Measurements from ENCODE around the gene DIPK1C.

DIPK1C gene

GRCh38 chr18:74486119-74486849 lies 29.2 kb upstream of the DIPK1C start:
- DNase-seq (ENCODE audit: insufficient read length, low spot score) (no peak), FAIRE-seq (no peak)

- no peak for FAIRE-seq
- no peak for DNase-seq (ENCODE audit: insufficient read length, low spot score)
Measured at GRCh38 chr18:74482697-74483096, 25.6 kb upstream of the DIPK1C start.

DNA sequence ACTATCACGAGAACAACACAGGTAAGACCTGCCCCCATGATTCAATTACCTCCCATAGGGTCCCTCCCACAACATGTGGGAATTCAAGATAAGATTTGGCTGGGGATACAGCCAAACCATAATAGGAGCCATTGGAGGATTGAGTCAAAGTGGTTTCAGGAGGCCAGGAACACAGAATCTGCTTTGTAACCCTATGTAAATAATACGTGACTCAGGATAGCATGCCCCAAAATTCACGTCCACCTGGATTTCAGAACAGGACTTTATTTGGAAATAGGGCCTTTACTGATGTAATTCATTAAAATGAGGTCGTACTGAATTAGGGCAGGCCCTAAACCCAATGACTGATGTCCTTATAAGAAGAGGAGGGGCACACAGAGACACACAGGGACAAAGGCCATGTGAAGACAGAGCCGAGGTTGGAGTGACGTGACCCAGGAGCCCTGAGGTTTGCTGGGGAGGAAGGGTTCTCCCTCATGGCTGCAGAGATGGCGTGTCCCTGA lies 23.1 kb upstream of the DIPK1C start:
- DNase-seq (ENCODE audit: insufficient read length, low spot score), result no peak
- no peak for FAIRE-seq

- no peak for DNase-seq (ENCODE audit: insufficient read length, low spot score)
- FAIRE-seq, result no peak
Measured at GRCh38 chr18:74479486-74480148, 22.5 kb upstream of the DIPK1C start.

- no peak for FAIRE-seq
Measured at GRCh38 chr18:74478880-74479279, 21.8 kb upstream of the DIPK1C start.

DNA sequence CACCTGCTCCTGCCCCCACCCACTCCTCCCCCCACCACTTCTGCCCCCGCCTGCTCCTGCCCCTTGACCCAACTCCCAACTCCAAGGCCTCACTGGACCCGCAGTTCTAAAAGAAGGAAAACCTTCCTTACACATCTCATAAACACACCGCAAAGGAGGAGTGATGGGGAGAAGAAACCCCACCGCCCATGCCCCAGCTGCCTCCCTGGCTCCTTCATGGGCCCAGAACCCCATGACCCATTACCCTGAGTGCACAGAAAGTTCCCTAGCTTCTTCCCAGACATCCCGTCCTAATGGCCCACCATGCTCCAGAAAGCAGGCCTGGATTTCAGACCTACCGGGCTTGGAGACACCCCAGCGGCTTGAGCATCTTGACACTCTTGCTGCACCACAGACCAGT lies 21.2 kb upstream of the DIPK1C start:
- FAIRE-seq (no peak), DNase-seq (ENCODE audit: insufficient read length, low spot score) (no peak)

More at GRCh38 chr18:74478880-74479279, 21.8 kb upstream of the DIPK1C start:
- DNase-seq (ENCODE audit: insufficient read length, low spot score), result no peak

DNA sequence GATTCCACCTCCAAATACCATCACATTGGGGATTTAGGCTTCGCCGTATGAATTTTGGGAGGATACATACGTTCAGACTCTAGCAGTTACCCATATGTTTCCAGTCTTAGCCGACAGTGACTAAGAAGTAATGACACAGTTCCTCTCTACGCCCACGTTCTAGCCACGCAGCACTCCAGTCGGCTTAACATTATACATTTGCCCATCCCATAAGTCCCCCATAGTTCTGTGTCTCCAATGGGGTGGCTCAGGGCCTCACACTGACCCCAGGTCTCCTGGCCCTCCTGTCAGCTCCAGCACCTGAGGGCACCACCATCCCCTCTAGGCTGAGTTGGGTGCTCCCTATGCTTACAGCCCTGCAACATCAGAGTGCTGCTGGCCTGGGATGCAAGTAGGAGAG lies 20.7 kb upstream of the DIPK1C start:
- FAIRE-seq, result no peak
- no peak for DNase-seq (ENCODE audit: insufficient read length, low spot score)

GRCh38 chr18:74476140-74476539 lies 19.0 kb upstream of the DIPK1C start:
- no peak for DNase-seq (ENCODE audit: insufficient read length, low spot score)
- no peak for FAIRE-seq

DNA sequence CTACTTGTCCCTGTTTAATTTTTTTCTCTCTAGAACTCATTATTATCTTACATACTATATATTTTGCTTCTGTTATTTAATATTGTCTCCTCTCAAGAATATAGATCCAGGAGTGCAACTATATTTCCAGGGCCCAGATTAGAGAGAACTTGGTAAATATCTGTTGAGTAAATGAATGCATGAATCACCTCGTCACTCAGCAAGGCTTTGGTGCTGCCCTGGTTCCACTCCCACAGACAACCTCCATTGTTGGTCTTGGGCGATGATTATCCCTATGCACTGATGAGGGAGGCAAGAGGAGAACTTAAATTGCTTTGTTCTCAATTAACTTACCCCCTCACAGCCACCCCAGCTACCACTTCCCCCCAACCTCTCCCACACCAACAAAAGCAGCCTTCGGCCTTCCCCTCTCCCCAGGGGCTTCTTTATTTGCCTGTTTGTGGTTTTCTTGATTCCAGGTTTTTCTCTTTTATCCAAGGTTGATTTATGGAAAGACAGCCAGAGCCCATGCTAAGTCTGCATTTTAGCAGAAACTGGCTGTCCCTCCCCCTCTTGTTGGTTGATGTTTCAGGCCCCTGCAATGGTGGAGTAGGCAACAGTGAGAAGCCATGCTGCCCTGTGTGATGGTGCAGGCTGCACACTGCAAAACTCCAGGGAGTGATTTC lies 17.0 kb upstream of the DIPK1C start:
- FAIRE-seq (no peak), DNase-seq (ENCODE audit: insufficient read length, low spot score) (no peak)

DNA sequence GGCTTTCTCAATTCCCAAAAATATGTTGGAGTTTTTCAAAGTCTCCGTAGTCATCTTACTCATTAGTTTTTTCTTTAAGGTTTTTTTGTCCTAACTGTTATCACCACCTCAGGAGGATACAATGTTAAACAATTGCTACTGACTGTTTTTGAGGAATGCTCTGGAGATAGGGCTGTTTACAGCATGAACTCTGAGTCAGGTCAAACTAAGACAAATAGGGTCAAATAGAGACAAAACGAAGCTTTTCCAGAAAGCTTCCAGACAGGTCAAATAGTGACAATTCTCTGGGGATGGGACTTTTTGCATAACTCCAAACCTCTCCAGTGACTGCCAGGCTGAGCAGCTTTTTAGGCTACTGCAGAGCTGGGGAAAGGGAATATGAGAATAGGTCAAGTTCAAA lies 15.2 kb upstream of the DIPK1C start:
- no peak for DNase-seq (ENCODE audit: insufficient read length, low spot score)
- FAIRE-seq, result no peak

GRCh38 chr18:74468547-74469061 lies 11.5 kb upstream of the DIPK1C start:
- no peak for DNase-seq (ENCODE audit: insufficient read length, low spot score)
- FAIRE-seq, result no peak

GRCh38 chr18:74465775-74466174 lies 8.7 kb upstream of the DIPK1C start:
- no peak for DNase-seq (ENCODE audit: insufficient read length, low spot score)
- FAIRE-seq, result no peak

- no peak for FAIRE-seq
- no peak for DNase-seq (ENCODE audit: insufficient read length, low spot score)
Measured at GRCh38 chr18:74463983-74464382, 6.9 kb upstream of the DIPK1C start.

GRCh38 chr18:74463254-74463653 lies 6.1 kb upstream of the DIPK1C start:
- DNase-seq (ENCODE audit: insufficient read length, low spot score), result no peak
- no peak for FAIRE-seq

DNA sequence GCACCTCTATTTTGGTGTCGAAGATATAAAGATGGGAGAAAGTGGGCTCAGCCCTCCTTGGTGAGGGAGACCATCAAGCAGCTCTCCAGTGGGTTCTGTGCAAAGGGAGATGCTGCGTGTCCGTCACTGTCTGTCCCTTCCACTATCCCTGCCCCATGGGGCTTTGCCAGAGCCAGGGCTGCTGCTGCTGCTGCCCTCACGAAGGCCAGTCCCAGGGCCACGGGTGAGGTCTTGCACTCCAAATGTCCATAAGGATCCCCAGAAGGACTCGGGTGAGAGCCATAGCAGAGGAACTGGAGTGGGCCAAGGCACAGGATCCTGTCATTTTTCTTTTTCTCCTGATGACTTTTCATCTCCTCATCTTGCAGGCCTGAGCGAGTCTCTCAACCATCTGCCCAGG lies 3.7 kb upstream of the DIPK1C start:
- FAIRE-seq, result no peak
- DNase-seq (ENCODE audit: insufficient read length, low spot score), result no peak

- DNase-seq (ENCODE audit: insufficient read length, low spot score) (no peak), FAIRE-seq (no peak)
Measured at GRCh38 chr18:74459889-74460288, 2.8 kb upstream of the DIPK1C start.

GRCh38 chr18:74457725-74458421 lies 765 bp upstream of the DIPK1C start:
- DNase-seq (ENCODE audit: insufficient read length, low spot score), result no peak
- FAIRE-seq, result no peak

DNA sequence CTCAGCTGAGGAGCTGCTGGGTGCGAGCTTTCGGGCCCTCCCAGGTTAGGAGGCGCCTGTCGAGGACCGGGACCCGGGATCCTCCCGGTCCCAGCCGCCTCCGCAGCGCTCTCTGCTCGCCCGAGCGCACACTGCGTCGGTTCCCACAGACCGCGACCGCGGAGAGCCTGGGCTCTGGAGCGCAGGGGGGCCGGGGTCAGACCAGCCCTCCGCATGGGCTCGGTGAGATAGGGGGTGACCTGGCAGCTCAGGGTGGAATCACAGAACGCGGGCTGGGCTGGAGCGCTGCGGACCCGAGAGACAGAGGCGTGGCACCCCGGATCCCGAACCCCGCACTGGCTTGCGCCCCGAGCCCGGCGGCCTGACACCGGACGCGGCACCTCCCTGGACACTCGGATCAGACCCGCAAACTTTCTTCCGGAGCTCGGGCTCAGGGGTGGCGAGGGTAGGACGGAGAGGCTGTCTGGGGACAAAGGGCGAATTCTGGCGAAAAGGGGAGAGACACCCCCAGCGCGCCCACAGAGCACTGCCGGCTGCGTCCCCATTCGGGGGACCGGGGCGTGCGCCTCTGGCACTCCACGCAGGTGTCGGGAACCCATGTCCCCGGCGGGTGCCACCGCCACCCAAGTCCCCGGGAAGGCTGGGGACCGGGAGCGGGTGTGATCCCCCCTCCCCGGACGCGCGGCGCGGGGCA lies 612 bp downstream of the DIPK1C start:
- FAIRE-seq, result no peak
- no peak for DNase-seq (ENCODE audit: insufficient read length, low spot score)

- FAIRE-seq, result no peak
Measured at GRCh38 chr18:74456017-74456348, 1.1 kb downstream of the DIPK1C start.

DNA sequence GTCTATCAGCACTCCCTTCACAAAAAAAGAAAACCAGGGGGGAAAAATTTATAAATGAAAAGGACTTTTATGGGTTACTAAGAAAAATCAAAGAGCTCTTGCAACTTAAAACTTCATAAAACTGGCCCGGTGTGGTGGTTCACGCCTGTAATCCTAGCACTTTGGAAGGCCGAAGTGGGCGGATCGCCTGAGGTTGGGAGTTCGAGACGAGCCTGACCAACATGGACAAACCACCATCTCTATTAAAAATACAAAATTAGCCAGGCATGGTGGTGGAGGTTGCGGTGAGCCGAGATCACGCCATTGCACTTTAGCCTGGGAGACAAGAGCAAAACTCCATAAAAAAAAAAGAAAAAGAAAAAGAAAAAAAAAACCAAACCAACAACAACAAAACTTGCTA lies 1.7 kb downstream of the DIPK1C start:
- FAIRE-seq (no peak), DNase-seq (ENCODE audit: insufficient read length, low spot score) (no peak)

More at GRCh38 chr18:74456017-74456348, 1.1 kb downstream of the DIPK1C start:
- DNase-seq (ENCODE audit: insufficient read length, low spot score), result no peak
